ENCODE data around the gene MFRP. TPM values are rescaled to one million over a fixed set of nuclear protein-coding genes. Genes with fewer than 3 reads are reported as not detected.

Gene MFRP
- total and polyA plus RNA-seq, 9 of the 15 experiments (the other 6 are each of a cell fraction or from before 2014, with no cell fraction given): not detected

DNA sequence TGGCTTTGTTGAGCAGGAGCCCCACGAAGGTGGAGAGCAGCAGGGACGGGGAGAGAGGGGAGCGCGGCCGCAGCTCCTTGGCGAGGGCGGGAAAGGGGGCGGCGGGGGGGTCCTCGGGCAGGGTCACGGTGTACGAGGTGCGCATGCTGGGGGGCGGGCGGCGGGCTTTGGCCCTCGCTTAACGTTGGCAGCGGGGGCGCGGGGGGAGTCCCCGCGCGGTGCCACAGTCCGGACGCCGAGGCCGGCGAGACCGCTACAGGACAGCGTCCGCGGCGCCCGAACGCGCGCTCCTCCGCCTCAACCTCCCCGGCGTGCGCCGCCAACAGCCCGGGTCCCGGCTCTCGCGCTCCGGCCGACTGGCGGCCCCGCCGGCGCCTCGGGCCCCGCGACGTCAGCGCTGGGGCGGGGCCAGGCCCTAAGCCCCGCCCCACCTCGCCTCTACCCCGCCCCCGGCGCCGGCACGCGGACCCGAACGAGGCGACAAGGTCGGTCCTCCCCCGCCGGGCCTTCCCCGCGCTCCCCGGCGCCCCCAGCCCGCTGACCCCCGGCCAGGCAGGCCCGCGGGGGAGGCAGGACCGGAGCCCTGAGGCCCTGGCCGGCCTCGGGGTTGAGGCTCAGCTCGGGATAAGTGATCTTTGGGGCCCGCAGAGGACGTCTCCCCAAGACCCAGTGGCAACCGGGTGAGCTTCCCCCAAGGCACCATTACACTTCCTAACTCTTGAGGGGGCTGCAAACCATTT, 17.5 kb upstream of the MFRP start (continued):
- TF ChIP-seq MAZ (CRISPR knock-in tag; conservative IDR thresholded peaks at IDR 0.05 in 1 of 2, IDR thresholded peaks at IDR 0.05 in 1 of 2): peak in 1 of 2 experiments; percentile 39; a peak in 1 of 4 replicates
- peak; percentile 16; the same call in 1 of the 2 replicates for TF ChIP-seq CTBP1 (IDR thresholded peaks at IDR 0.05; ENCODE audit: borderline replicate concordance)
- 0 out of 2 replicates have a peak, but pooled peaks have one; percentile 11 for TF ChIP-seq HCFC1 (IDR thresholded peaks at IDR 0.05; ENCODE audit: low read depth, low read length)
- TF ChIP-seq CHD2 (IDR thresholded peaks at IDR 0.05; ENCODE audit: low read depth, low read length): peak; percentile 30; the same call in 1 of the 2 replicates
- TF ChIP-seq, protein P1, sequence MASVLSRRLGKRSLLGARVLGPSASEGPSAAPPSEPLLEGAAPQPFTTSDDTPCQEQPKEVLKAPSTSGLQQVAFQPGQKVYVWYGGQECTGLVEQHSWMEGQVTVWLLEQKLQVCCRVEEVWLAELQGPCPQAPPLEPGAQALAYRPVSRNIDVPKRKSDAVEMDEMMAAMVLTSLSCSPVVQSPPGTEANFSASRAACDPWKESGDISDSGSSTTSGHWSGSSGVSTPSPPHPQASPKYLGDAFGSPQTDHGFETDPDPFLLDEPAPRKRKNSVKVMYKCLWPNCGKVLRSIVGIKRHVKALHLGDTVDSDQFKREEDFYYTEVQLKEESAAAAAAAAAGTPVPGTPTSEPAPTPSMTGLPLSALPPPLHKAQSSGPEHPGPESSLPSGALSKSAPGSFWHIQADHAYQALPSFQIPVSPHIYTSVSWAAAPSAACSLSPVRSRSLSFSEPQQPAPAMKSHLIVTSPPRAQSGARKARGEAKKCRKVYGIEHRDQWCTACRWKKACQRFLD (CRISPR knock-in tag; IDR thresholded peaks at IDR 0.05): 0 out of 2 replicates have a peak, but pooled peaks have one; percentile 26
- TF ChIP-seq, protein P2, sequence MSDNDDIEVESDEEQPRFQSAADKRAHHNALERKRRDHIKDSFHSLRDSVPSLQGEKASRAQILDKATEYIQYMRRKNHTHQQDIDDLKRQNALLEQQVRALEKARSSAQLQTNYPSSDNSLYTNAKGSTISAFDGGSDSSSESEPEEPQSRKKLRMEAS (CRISPR knock-in tag; IDR thresholded peaks at IDR 0.05): peak; percentile 20; the same call in 1 of the 2 replicates
- TF ChIP-seq, protein P3, sequence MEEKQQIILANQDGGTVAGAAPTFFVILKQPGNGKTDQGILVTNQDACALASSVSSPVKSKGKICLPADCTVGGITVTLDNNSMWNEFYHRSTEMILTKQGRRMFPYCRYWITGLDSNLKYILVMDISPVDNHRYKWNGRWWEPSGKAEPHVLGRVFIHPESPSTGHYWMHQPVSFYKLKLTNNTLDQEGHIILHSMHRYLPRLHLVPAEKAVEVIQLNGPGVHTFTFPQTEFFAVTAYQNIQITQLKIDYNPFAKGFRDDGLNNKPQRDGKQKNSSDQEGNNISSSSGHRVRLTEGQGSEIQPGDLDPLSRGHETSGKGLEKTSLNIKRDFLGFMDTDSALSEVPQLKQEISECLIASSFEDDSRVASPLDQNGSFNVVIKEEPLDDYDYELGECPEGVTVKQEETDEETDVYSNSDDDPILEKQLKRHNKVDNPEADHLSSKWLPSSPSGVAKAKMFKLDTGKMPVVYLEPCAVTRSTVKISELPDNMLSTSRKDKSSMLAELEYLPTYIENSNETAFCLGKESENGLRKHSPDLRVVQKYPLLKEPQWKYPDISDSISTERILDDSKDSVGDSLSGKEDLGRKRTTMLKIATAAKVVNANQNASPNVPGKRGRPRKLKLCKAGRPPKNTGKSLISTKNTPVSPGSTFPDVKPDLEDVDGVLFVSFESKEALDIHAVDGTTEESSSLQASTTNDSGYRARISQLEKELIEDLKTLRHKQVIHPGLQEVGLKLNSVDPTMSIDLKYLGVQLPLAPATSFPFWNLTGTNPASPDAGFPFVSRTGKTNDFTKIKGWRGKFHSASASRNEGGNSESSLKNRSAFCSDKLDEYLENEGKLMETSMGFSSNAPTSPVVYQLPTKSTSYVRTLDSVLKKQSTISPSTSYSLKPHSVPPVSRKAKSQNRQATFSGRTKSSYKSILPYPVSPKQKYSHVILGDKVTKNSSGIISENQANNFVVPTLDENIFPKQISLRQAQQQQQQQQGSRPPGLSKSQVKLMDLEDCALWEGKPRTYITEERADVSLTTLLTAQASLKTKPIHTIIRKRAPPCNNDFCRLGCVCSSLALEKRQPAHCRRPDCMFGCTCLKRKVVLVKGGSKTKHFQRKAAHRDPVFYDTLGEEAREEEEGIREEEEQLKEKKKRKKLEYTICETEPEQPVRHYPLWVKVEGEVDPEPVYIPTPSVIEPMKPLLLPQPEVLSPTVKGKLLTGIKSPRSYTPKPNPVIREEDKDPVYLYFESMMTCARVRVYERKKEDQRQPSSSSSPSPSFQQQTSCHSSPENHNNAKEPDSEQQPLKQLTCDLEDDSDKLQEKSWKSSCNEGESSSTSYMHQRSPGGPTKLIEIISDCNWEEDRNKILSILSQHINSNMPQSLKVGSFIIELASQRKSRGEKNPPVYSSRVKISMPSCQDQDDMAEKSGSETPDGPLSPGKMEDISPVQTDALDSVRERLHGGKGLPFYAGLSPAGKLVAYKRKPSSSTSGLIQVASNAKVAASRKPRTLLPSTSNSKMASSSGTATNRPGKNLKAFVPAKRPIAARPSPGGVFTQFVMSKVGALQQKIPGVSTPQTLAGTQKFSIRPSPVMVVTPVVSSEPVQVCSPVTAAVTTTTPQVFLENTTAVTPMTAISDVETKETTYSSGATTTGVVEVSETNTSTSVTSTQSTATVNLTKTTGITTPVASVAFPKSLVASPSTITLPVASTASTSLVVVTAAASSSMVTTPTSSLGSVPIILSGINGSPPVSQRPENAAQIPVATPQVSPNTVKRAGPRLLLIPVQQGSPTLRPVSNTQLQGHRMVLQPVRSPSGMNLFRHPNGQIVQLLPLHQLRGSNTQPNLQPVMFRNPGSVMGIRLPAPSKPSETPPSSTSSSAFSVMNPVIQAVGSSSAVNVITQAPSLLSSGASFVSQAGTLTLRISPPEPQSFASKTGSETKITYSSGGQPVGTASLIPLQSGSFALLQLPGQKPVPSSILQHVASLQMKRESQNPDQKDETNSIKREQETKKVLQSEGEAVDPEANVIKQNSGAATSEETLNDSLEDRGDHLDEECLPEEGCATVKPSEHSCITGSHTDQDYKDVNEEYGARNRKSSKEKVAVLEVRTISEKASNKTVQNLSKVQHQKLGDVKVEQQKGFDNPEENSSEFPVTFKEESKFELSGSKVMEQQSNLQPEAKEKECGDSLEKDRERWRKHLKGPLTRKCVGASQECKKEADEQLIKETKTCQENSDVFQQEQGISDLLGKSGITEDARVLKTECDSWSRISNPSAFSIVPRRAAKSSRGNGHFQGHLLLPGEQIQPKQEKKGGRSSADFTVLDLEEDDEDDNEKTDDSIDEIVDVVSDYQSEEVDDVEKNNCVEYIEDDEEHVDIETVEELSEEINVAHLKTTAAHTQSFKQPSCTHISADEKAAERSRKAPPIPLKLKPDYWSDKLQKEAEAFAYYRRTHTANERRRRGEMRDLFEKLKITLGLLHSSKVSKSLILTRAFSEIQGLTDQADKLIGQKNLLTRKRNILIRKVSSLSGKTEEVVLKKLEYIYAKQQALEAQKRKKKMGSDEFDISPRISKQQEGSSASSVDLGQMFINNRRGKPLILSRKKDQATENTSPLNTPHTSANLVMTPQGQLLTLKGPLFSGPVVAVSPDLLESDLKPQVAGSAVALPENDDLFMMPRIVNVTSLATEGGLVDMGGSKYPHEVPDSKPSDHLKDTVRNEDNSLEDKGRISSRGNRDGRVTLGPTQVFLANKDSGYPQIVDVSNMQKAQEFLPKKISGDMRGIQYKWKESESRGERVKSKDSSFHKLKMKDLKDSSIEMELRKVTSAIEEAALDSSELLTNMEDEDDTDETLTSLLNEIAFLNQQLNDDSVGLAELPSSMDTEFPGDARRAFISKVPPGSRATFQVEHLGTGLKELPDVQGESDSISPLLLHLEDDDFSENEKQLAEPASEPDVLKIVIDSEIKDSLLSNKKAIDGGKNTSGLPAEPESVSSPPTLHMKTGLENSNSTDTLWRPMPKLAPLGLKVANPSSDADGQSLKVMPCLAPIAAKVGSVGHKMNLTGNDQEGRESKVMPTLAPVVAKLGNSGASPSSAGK (IDR thresholded peaks at IDR 0.05): 0 out of 2 replicates have a peak, but pooled peaks have one; percentile 42
- TF ChIP-seq ZNF175 (CRISPR knock-in tag; IDR thresholded peaks at IDR 0.05; ENCODE audit: low read depth): 0 out of 2 replicates have a peak, but pooled peaks have one; percentile 37

Data from K562 (cell line).